EH (cell line): Measurements from ENCODE around the gene SRSF7.
A peak's percentile ranks its signal among the peaks of the same experiment; 100 is the strongest.
"Not testable (repeated sequence)": the region's sequence is repeated elsewhere in the genome, so short reads cannot be mapped to it uniquely, and the experiment has no call there.

Experiments used
- DNase-seq: peaks from one replicate; pipeline ENCODE4 v3.0.0-alpha.2; 2015; ENCODE audit warnings: low read depth

Gene SRSF7

GRCh38 chr2:38731684-38732221, 19.4 kb downstream of the SRSF7 start:
- DNase-seq = no peak

- no peak for DNase-seq
Observed at GRCh38 chr2:38731090-38731489, 20.1 kb downstream of the SRSF7 start.

DNA sequence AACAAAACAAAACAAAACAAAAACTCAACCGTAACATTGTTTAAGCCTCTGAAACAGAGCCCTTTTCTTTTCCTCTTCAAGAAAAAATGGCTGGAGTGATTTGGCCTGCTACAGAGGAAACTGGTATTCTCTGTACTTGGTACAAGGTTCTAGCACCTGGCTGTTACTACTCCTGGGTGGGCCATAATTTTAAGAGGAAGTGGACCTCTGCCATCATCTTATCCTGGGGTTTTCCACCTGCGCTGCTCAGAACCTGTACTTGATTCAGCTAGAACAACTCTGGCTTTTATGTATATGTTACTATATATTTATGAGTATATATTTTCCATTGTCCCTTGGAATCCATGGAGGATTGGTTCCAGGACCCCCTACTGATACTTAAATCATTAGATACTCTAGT, 22.5 kb downstream of the SRSF7 start:
- no peak for DNase-seq

GRCh38 chr2:38727661-38728060, 23.5 kb downstream of the SRSF7 start:
- DNase-seq = no peak

GRCh38 chr2:38723173-38723572, 28.0 kb downstream of the SRSF7 start:
- DNase-seq = no peak

DNA sequence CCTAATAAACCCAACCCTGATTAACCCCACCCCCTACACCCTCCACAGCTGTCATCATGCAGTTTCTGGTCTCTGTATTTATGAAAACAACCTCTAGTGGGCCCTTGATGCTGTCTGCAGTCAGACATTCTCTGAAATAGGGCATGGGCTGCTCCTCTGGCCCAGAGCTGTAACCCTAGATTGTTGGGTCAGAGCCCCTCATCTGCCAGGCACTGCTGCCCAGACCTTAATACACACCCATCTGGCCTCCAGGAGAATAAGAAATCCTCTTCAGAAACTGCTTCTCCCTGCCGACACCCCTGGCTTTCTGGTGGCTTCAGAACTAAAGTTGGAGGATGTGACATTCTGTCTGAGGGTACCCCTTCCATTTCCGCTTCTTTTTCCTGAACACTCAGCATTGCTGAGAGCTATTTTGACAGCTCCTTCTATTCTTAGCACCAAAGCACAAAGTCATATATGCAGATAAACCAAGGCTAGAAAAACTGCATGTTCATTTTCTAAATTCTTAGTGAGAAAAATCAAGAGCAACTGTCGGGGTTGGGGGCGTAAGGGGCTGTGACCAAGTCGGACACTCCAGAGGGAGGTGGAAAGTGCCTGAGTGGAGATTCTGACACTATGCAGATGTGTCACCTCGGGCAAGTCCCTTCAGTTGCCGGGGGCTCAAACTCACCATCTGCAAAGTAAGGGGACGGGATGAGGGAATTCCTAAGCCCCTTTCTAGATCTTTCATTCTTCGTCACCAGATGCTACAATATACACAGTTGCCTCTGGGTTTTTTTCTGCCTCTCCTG, 28.7 kb downstream of the SRSF7 start:
- no peak for DNase-seq

DNA sequence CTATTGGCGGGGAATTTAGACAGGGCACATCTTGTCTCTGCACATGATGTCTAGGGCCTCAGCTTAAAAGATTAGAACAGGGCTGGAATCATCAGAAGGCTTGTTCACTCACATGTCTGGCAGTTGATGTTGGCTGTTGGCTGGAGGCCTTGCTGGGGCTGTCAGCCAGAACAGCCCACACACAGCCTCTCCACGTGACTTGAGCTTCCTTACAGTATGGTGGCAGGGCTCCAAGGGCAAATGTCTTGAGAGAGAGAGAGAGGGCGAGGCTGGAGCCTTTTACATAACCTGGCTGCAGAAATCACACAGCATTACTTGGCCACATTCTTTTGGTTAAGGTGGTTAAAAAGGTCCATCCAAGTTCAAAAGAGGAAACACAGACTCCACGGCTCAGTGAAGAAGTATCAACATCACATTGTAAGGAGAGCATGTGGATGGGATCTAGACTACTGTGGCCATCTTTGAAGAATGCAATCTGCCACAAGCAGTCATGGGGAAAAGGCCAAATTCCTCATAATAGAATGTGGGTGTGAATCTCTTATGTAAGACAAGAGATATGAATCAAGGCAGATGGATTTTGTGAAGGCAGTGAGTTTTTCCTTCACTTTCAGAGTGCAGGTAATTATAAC, 30.4 kb downstream of the SRSF7 start:
- peak; percentile 94 for DNase-seq

- no peak for DNase-seq
Observed at GRCh38 chr2:38719706-38720105, 31.5 kb downstream of the SRSF7 start.

GRCh38 chr2:38718601-38719000, 32.6 kb downstream of the SRSF7 start:
- DNase-seq = no peak

GRCh38 chr2:38716185-38716584, 35.0 kb downstream of the SRSF7 start:
- peak; percentile 74 for DNase-seq

GRCh38 chr2:38714941-38715340, 36.2 kb downstream of the SRSF7 start:
- DNase-seq = not testable (repeated sequence)

GRCh38 chr2:38713338-38713737, 37.8 kb downstream of the SRSF7 start:
- DNase-seq = no peak

DNA sequence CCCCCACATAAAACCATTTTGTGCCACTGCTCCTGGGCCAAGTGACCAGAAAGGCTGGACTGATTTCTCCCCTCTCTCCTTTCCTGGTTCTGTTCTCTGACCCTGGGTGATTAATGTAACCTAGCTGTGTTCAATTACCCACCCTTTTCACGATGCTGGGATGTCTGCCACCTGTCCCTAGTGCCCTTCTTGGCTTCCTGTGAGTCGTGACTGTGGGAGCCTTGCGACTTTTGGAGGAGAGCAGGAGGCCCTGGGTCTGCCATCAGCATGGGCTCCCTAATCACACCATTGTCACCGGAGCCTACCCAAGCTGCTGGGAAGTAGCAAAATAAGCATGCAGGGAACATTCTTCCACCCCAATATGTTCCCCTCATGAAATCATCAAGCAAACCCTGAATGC, 38.3 kb downstream of the SRSF7 start:
- peak; percentile 21 for DNase-seq

DNA sequence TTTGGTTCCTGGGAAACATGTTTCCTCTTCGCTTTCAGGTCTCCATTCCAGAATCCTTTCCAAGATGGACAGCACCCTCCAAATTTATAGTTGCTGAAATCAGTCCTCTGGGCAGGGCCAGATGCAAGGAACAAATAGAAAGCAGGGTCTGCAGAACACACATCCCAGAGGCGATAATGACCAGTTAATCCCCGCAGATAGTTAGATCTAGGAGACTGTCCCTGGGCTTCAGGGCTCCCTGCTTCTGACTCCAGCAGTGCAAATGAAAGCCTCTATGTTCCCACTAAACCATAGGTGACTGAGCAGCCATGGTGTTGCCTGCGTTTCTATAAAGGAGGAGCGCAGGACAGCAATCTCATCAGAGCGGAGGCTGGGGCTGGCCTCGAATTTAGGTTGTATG, 38.7 kb downstream of the SRSF7 start:
- DNase-seq = no peak

DNA sequence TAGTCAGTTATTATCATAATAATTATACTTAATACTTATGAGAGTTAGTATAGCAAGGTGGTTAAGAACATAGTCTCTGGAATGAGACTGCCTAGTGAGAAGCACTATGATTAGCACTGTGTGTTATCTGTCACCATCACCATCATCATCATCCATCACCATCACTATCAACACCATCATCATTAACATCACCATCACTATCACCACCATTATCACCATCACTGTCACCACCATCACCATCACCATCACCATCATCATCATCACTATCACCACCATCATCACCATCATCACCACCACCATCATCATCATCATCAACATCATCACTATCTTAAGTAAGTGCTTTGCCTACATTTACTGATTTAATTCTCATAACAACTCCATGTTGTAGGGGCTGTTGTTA, 39.6 kb downstream of the SRSF7 start:
- DNase-seq = no peak

DNA sequence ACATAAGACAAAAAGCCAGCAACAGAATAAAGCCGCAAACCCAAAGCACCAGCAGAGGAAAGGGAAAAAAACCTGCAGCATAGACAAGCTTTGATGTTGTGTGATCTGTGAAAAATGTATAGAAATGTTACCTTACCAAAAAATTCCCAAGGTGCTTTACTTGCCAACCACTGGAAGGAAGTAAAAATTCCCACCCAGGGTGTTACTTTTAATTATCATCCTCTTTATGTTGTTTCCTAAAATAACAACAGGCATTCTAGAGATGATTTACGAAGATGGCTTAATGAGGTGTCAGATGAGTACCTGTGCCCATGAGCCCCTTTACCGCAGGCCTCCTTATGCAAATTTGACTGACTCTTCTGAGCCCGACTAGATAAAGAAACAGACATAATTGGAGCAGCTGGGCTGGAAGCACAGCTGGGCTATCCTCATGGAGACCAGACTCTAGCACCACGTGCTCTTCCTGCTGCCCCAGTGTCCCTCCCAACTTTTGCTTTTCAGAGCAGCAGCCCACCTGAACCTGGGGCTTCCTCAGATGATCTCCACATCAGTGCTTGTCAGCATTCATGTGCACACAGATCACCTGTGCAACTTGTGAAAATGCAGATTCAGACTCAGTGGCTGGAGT, 41.5 kb downstream of the SRSF7 start:
- no peak for DNase-seq

- DNase-seq = no peak
Observed at GRCh38 chr2:38708900-38709566, 42.1 kb downstream of the SRSF7 start.

- DNase-seq = not testable (repeated sequence)
Observed at GRCh38 chr2:38708491-38708890, 42.7 kb downstream of the SRSF7 start.

- DNase-seq = no peak
Observed at GRCh38 chr2:38706846-38707345, 44.3 kb downstream of the SRSF7 start.

- DNase-seq = peak; percentile 38
Observed at GRCh38 chr2:38704664-38705063, 46.5 kb downstream of the SRSF7 start.

- peak; percentile 59 for DNase-seq
Observed at GRCh38 chr2:38703336-38703735, 47.8 kb downstream of the SRSF7 start.

- DNase-seq = peak; percentile 94
Observed at GRCh38 chr2:38702413-38702812, 48.7 kb downstream of the SRSF7 start.
